Parathyroid adenoma (tissue), 2 donors: ENCODE results near the gene NOP16.
A peak's percentile ranks its signal among the peaks of the same experiment; 100 is the strongest.

ENCODE experiments used
- H2AFZ ChIP-seq: fragments of 300-600 bp; sonication (generic); one replicate; pipeline ENCODE4 v1.7.0; 2017; ENCODE audit warnings: antibody characterized with exemption, mild to moderate bottlenecking
- H3K27ac ChIP-seq: fragments of 300-600 bp; sonication (generic); one replicate; pipeline ENCODE4 v1.7.0; 2017
- H3K27me3 ChIP-seq: fragments of 300-600 bp; sonication (generic); one replicate; pipeline ENCODE4 v1.7.0; 2017; ENCODE audit warnings: low read length; ENCODE audit not compliant: control insufficient read depth, insufficient read depth
- H3K36me3 ChIP-seq: fragments of 300-600 bp; sonication (generic); one replicate; pipeline ENCODE4 v1.7.0; 2017; ENCODE audit warnings: low read length; ENCODE audit not compliant: control insufficient read depth, insufficient read depth
- H3K4me1 ChIP-seq: fragments of 300-600 bp; sonication (generic); one replicate; pipeline ENCODE4 v1.7.0; 2017; ENCODE audit warnings: control low read depth
- H3K4me2 ChIP-seq: fragments of 300-600 bp; sonication (generic); one replicate; pipeline ENCODE4 v1.7.0; 2017; ENCODE audit warnings: low read length
- H3K4me3 ChIP-seq: fragments of 300-600 bp; sonication (generic); one replicate; pipeline ENCODE4 v1.7.0; 2017; ENCODE audit warnings: low read depth, low read length
- H3K79me2 ChIP-seq: fragments of 300-600 bp; sonication (generic); one replicate; pipeline ENCODE4 v1.7.0; 2017; ENCODE audit warnings: control low read depth
- H3K9ac ChIP-seq: fragments of 300-600 bp; sonication (generic); one replicate; pipeline ENCODE4 v1.7.0; 2017; ENCODE audit warnings: mild to moderate bottlenecking
- H3K9me3 ChIP-seq: fragments of 300-600 bp; sonication (generic); one replicate; pipeline ENCODE4 v1.7.0; 2017; ENCODE audit warnings: low read length; ENCODE audit not compliant: control insufficient read depth
- TF ChIP-seq, protein P1 (sequence below): fragments of 300-600 bp; sonication (generic); IDR thresholded peaks from one replicate; pipeline ENCODE4 v1.7.0; 2017; ENCODE audit warnings: antibody characterized with exemption, mild to moderate bottlenecking
- donor health status: primary hyperparathyroidism.

The NOP16 gene

GRCh38 chr5:176389135-176390123 is 1.0 kb upstream of the NOP16 start:
- H2AFZ ChIP-seq: peak overlapping the region; percentile 99
- no peaks in the 10 kb centered on the region for H3K36me3 ChIP-seq
- no peaks in the 10 kb centered on the region for H3K27me3 ChIP-seq
- peak overlapping the region; percentile 82 for H3K9ac ChIP-seq
- peak overlapping the region; percentile 100 for H3K27ac ChIP-seq
- H3K9me3 ChIP-seq: no peaks in the 10 kb centered on the region
- peaks cover 15% of the 10 kb centered on the region for H3K4me1 ChIP-seq
- H3K4me2 ChIP-seq: peak overlapping the region; percentile 73
- peaks cover 29% of the 10 kb centered on the region for H3K79me2 ChIP-seq
- TF ChIP-seq, protein P1, sequence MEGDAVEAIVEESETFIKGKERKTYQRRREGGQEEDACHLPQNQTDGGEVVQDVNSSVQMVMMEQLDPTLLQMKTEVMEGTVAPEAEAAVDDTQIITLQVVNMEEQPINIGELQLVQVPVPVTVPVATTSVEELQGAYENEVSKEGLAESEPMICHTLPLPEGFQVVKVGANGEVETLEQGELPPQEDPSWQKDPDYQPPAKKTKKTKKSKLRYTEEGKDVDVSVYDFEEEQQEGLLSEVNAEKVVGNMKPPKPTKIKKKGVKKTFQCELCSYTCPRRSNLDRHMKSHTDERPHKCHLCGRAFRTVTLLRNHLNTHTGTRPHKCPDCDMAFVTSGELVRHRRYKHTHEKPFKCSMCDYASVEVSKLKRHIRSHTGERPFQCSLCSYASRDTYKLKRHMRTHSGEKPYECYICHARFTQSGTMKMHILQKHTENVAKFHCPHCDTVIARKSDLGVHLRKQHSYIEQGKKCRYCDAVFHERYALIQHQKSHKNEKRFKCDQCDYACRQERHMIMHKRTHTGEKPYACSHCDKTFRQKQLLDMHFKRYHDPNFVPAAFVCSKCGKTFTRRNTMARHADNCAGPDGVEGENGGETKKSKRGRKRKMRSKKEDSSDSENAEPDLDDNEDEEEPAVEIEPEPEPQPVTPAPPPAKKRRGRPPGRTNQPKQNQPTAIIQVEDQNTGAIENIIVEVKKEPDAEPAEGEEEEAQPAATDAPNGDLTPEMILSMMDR: no peak
- H3K4me3 ChIP-seq: peak overlapping the region; percentile 85

GRCh38 chr5:176388003-176388443 is 375 bp downstream of the NOP16 start:
- no peaks in the 10 kb centered on the region for H3K36me3 ChIP-seq
- H3K27me3 ChIP-seq: no peaks in the 10 kb centered on the region
- peak overlapping the region; percentile 99 for H2AFZ ChIP-seq
- peak overlapping the region; percentile 85 for H3K4me3 ChIP-seq
- no peaks in the 10 kb centered on the region for H3K9me3 ChIP-seq
- TF ChIP-seq, protein P1: no peak
- H3K27ac ChIP-seq: peak overlapping the region; percentile 100
- peaks cover 15% of the 10 kb centered on the region for H3K4me1 ChIP-seq
- H3K79me2 ChIP-seq: peaks cover 19% of the 10 kb centered on the region
- H3K9ac ChIP-seq: peak overlapping the region; percentile 93
- H3K4me2 ChIP-seq: peak overlapping the region; percentile 96

DNA sequence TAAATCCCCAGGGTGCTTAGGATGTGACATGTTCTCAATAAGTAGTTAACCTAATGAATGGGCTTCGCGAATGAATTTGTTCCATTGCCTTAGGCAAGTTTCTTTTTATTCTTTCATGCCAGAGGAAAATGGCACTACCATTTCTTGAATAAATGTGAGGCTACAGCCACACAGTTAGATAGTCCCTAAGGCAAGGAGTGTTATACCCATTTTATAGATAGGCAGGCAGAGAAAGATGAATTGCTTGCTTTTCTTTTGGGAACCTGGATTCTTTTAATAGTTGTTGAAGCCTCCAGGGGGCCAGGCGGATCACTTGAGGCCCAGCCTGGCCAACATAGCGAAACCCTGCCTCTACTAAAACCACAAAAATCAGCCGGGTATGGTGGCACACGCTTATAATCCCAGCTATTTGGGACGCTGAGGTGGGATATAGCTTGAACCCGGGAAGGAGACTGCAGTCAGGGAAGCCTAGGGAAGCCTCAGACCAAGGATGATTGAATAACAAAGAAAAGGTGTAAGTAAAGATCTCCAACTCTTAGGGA is 943 bp downstream of the NOP16 start:
- Histone ChIP-seq H3K79me2 (peaks cover 13% of the 10 kb centered on the region), H3K9ac (no peak overlapping the region), H3K36me3 (no peaks in the 10 kb centered on the region), H3K4me3 (peak overlapping the region; percentile 85), H2AFZ (no peak overlapping the region), H3K27me3 (no peaks in the 10 kb centered on the region), H3K27ac (no peak overlapping the region), H3K4me2 (peak overlapping the region; percentile 96), H3K9me3 (no peaks in the 10 kb centered on the region), H3K4me1 (peaks cover 15% of the 10 kb centered on the region)
- TF ChIP-seq, protein P1: no peak

GRCh38 chr5:176386491-176386890 is 1.9 kb downstream of the NOP16 start:
- Histone ChIP-seq H3K27me3 (no peaks in the 10 kb centered on the region), H3K4me1 (peaks cover 15% of the 10 kb centered on the region), H3K9ac (no peak overlapping the region), H3K4me3 (no peak overlapping the region), H3K4me2 (no peak overlapping the region), H3K79me2 (peaks cover 11% of the 10 kb centered on the region), H2AFZ (no peak overlapping the region), H3K9me3 (no peaks in the 10 kb centered on the region), H3K36me3 (no peaks in the 10 kb centered on the region), H3K27ac (no peak overlapping the region)
- TF ChIP-seq, protein P1: no peak
